AG04449 (cell line): Measurements from ENCODE around the gene ADGB.

ENCODE experiments used
- CTCF ChIA-PET: fragments of 350-600 bp; formaldehyde crosslinking; extraction: SDS; loops from one replicate; lab custom pipeline; 2021; ENCODE audit warnings: antibody characterized with exemption; lab: Yijun Ruan, JAX
- POLR2A ChIA-PET: fragments of 400-600, 350-600 bp; formaldehyde crosslinking; extraction: SDS; loops from one replicate; lab custom pipeline; 2020; ENCODE audit warnings: antibody characterized with exemption, inconsistent platforms; lab: Yijun Ruan, JAX
- DNase-seq: peaks from one replicate; pipeline ENCODE4 v3.0.0-alpha.2; 2010; ENCODE audit warnings: low read depth, low spot score
- H3K4me3 ChIP-seq: 2 replicates; pipeline ENCODE4 v1.5.1; 2011; ENCODE audit warnings: low read depth, mild to moderate bottlenecking, control low read depth, low read length
- TF ChIP-seq, protein P1 (sequence below): IDR thresholded peaks from one replicate; pipeline ENCODE4 v1.5.1; 2011; ENCODE audit warnings: mild to moderate bottlenecking, moderate library complexity, low read length, control low read depth, inconsistent platforms; ENCODE audit not compliant: insufficient read depth; ENCODE audit errors: missing control alignments

The ADGB gene

DNA sequence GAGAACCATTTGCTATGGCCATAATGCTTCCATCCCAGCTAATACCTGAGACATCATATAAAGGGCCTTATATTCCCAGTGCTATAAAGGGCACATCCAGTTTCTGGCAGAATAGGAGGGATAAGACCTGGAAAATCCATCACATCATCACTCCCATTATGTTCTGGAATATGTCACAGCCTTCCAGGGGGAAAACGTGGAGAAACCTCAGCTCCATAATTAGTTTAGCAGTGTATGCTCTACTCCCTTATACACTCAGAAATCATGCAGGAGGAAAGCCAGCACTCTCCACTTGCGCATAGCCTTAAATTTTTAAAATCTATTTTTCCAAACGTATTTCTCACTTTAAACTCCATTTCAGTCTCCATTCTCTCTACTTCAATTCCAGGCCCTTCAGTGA, 140.9 kb downstream of the ADGB start:
- ChIA-PET POLR2A (no interaction called here), CTCF (no interaction called here)
- TF ChIP-seq, protein P1, sequence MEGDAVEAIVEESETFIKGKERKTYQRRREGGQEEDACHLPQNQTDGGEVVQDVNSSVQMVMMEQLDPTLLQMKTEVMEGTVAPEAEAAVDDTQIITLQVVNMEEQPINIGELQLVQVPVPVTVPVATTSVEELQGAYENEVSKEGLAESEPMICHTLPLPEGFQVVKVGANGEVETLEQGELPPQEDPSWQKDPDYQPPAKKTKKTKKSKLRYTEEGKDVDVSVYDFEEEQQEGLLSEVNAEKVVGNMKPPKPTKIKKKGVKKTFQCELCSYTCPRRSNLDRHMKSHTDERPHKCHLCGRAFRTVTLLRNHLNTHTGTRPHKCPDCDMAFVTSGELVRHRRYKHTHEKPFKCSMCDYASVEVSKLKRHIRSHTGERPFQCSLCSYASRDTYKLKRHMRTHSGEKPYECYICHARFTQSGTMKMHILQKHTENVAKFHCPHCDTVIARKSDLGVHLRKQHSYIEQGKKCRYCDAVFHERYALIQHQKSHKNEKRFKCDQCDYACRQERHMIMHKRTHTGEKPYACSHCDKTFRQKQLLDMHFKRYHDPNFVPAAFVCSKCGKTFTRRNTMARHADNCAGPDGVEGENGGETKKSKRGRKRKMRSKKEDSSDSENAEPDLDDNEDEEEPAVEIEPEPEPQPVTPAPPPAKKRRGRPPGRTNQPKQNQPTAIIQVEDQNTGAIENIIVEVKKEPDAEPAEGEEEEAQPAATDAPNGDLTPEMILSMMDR, result no peak
- DNase-seq, result no peak
- no peak overlapping the region for H3K4me3 ChIP-seq

DNA sequence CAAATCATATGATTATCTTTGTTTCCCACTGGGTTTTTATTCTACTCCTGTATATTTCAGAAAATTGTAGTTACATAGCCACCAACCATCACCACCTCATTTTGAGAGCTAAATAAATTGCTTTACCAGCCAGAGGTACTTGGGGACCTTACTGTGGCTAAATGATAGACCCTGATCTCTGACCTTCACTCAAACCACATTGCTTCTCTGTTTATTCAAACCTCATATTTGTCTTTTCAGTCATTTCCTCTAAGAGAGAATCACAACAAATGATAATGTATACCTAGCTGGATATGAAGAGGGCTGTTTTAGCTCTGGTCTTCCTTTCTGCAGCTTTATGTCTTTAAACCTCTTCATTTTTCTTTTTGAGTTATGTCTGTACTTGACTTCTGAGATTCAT, 142.8 kb downstream of the ADGB start:
- no peak for DNase-seq
- no peak overlapping the region for H3K4me3 ChIP-seq
- TF ChIP-seq, protein P1, result no peak
- ChIA-PET POLR2A (no interaction called here), CTCF (no interaction called here)

DNA sequence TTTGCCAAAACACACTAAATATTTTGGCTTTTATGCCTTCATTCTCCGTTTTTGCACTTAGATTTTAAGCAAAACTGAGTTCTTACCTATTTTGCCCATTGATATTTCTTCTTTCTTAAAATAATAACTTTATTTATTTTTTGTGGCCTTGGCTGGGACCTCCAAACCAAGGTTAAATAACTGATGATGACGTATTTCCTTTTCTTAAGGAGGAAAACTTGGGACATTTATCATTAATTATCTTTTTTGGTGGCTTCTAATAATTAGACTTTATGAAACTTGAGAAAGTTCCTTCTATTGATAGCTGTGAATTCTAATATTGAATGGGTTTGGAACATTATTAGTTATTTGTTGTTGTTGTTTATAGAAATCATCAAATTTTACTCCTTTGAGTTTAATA, 154.5 kb downstream of the ADGB start:
- no peak overlapping the region for H3K4me3 ChIP-seq
- DNase-seq, result no peak
- ChIA-PET POLR2A (no interaction called here), CTCF (no interaction called here)
- TF ChIP-seq, protein P1, result no peak

DNA sequence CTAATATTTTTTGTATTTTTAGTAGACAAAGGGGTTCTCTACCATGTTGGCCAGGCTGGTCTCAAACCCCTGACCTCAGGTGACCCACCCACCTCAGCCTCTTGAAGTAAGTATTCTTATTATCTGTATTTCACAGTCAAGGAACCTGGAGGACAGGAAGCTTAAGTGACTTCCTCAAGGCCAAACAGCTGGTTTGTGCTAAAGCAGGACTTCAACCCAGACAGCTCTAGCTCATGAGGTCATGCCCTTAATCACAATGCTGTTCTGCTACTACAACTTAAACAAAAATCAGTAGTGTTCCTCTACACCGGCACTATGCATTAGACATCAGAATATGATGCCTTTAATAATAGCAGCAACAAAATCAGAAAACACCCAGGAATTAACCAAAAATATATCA, 168.9 kb downstream of the ADGB start:
- DNase-seq, result no peak
- ChIA-PET POLR2A (no interaction called here), CTCF (no interaction called here)
- TF ChIP-seq, protein P1, result no peak
- H3K4me3 ChIP-seq, result no peak overlapping the region

DNA sequence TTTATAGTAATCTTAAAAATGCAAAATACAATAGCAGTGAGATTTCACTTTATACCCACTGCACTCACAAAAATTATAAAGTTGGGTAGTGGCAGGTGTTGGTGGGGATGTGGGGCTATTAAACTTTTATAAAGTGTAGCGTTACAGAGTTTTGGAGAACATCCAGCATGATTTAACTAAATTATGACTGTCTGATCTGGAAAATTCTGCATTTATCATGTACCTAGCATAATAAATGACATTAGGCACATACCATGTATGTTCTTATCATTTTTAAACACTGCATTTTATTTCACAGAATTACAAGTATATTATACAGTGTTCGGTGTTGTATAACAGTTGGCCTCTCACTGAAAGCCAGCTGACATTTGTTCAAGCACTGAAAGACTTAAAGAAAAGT, 169.9 kb downstream of the ADGB start:
- DNase-seq, result no peak
- no peak overlapping the region for H3K4me3 ChIP-seq
- ChIA-PET CTCF (no interaction called here), POLR2A (no interaction called here)
- TF ChIP-seq, protein P1, result no peak

DNA sequence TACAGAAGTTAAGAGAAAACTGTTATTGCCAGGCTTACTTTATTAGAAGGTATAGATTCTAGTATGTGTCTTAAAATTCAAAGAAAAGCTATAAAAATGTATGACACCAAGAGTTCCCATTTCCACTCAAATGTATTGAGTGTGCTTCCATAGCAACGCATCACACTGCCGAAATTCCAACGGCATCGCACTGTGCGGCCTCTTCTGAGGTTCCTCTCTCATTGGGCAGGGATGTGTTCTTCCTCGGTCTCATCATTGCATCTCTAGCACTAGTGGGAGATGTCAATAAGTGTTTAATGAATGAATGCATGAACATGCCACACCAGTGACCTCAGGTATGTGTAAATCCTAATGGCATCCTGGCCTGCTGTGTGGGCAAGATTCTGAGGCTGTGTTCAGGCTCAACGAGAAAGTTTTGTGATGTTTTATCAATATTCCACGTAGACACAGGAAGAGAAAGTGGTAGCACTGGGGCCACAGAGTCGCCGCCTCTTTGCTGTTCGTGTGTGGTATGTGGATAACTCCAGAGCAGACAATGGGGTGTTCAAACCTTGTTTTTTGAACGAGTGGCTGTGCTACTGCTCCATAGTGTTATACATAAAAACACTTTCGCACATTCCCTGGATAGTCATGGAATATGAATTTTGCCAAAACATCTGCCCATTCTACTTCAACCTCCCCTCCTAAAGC, 171.6 kb downstream of the ADGB start:
- H3K4me3 ChIP-seq, result no peak overlapping the region
- DNase-seq, result no peak
- TF ChIP-seq, protein P1, result no peak
- POLR2A ChIA-PET, result no interaction called here
- CTCF ChIA-PET, result interaction anchor here (1.5 kb wide), 1 partner anchor 12 kb away, joined by 3 read pairs; no protein-coding TSS in a partner anchor
